Globus pallidus (tissue), 1 donor: ENCODE measurements around the gene PPP1R16B.

ENCODE experiments used
- DNase-seq: peaks from one replicate; pipeline ENCODE4 v3.0.0-alpha.2; 2015; ENCODE audit warnings: low spot score

The PPP1R16B gene

DNA sequence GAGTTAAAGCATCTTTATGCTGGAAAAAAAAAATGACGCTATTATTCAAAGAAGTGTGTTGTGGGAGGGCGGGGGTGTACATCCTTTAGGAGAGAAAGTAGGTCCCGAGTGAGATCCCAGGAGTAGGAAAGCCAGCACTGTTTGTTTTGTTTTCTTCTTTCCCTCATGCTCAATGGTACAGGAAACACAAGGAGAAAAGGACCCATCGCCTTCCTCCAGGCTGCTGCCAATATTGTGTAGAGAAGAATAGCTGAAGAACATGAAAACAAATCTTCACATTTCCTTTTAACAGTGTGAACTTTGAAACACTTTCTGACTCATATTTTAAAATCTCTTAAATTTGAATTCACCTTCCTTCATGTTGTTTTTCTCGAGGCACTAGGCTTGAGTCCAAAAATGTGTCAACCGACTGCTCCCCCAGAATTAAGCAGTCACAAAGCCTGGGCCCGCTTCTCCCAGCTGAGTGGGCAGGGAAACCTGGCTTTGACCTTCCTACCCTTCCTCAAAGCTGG is 22.3 kb downstream of the PPP1R16B start:
- no peak for DNase-seq

DNA sequence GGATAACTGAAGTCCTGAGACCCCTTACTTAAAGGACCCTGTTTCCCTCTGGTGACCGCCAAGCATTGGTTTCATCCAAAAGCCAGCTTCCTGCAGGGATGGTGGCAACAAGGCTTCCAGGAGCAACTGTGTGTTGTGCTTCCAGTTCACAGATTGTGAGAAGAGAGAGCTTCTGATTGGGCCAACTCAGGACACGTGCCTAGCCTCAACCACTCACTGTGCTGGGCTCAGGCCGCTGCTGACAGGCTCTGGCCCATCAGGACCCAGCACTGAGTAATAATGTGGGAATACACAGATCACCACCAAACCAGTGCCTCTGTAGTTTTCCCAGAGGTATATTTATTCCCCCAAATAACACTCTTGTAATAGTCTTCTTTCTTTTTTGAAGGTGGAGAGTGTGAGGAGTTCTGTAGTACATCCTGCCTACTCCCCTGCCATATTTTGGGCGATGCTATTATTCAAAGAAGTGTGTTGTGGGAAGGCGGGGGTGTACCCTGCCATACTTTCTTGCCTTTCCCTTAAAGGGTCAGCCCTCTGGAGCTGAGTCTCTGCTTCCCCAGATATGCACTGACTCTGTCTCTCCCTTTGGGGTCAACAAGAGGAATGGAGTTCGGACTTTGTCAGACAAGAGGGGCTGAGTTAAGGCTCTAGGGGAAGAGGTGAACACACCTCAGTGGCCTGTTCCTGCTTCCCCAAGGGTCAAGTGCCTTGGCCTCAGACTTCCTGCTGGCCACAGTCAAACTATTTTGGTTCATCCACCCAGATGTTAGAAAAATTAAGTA is 23.2 kb downstream of the PPP1R16B start:
- no peak for DNase-seq

GRCh38 chr20:38829296-38829875 is 23.9 kb downstream of the PPP1R16B start:
- no peak for DNase-seq

DNA sequence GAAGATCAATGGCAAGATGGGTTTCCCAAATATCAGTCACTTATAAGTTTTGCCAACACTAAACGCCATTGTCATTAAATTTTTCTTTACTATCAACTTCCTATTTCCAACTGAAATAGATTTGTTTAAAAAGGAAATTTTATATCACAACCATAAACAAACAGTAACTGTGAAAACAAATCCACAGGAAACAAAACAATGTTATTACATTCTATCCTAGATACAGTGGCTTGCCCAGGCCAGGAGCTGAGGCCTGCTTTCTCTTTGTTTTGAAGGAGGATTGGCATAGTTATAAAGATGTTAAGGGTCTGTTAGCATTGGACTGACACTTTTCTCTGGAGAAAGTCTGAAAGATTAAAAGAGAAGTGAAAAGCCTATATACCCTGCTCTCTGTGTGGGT is 24.9 kb downstream of the PPP1R16B start:
- no peak for DNase-seq

GRCh38 chr20:38831049-38831691 is 25.7 kb downstream of the PPP1R16B start:
- DNase-seq = no peak

- no peak for DNase-seq
Measured at GRCh38 chr20:38831995-38832620, 26.6 kb downstream of the PPP1R16B start.

GRCh38 chr20:38833154-38833856 is 27.8 kb downstream of the PPP1R16B start:
- DNase-seq = no peak

DNA sequence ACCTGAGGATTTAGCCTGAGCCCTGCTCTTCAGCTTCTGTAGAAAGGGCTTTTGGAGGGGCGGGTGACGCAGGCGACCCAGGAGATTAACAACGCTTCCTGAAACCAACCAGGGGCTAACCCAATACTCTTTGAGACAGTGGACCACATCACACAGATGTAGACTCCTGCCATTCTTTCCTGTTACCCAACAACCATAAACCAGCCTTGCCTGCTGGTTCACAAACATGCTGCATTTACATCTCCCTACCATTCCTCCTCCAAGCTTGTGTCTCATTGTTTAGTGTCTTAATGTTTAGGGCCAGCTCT is 28.3 kb downstream of the PPP1R16B start:
- no peak for DNase-seq

DNA sequence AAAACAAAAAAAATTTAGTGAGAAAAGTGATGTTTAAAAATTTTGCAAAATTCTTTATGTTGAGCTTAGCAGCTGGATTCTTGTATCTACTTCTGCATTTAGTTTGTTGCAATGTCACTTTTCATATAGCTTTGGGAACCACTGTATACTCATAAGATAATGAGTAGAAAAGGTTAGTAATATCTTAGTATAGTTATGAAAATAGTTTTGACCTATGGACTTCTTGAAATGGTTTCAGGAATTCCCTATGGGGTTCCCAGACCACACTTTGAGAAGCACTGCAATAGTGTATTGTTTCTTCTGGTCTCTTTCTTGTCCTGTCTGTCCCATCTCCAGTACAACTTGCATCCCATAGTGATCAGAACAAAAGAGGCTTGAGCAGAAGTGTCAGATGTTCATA is 29.4 kb downstream of the PPP1R16B start:
- no peak for DNase-seq

- DNase-seq = peak; percentile 70
Measured at GRCh38 chr20:38835792-38836191, 30.3 kb downstream of the PPP1R16B start.

- DNase-seq = no peak
Measured at GRCh38 chr20:38836991-38837390, 31.5 kb downstream of the PPP1R16B start.

- no peak for DNase-seq
Measured at GRCh38 chr20:38838326-38838725, 32.8 kb downstream of the PPP1R16B start.

GRCh38 chr20:38839563-38839962 is 34.1 kb downstream of the PPP1R16B start:
- no peak for DNase-seq

GRCh38 chr20:38840053-38840893 is 34.8 kb downstream of the PPP1R16B start:
- peak; percentile 67 for DNase-seq

- DNase-seq = no peak
Measured at GRCh38 chr20:38840894-38841470, 35.5 kb downstream of the PPP1R16B start.

- no peak for DNase-seq
Measured at GRCh38 chr20:38841570-38841969, 36.1 kb downstream of the PPP1R16B start.

DNA sequence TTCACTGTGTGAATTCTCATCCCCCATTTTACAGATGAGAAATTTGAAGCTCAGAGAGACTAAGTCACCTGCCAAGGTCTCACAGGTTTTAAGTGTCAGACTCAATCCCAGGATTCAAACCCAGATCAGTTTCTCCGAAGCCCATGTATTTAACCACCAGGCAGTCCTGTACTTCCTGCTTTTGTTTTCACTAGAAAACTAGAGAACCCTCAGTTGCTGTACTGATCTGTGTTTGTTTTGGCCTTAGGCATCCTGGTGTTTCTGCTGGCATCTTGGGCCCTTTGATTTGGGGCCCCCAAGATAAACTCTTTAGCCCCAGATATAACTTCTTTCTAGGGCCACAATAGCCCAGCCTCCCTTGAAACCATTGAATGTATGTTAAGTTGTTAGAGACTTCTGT is 36.5 kb downstream of the PPP1R16B start:
- no peak for DNase-seq

DNA sequence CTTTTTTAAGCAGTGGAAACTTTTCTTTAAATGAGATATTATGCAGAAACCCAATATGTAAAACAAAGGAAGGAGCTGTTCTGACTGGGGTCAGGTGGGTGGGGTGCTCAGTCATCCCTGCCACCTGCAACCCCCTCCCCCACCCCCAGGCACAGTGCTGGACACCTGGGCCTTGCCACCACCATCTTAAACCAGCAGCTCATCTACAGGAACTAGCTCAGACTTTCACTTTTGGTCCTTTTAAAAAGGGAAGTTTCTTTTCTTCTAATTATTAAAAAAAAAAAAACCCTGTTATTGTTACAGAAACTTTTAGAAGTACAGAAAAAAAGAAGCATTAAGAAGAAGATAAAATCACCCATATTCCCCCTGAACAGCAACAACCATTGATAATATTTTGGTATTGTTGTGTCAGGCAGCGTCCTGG is 37.1 kb downstream of the PPP1R16B start:
- no peak for DNase-seq

- DNase-seq = no peak
Measured at GRCh38 chr20:38843346-38843745, 37.8 kb downstream of the PPP1R16B start.

GRCh38 chr20:38844963-38845362 is 39.5 kb downstream of the PPP1R16B start:
- DNase-seq = no peak

- no peak for DNase-seq
Measured at GRCh38 chr20:38847840-38848239, 42.3 kb downstream of the PPP1R16B start.
